Measurements from ENCODE around the gene ADAM12. TPM values are rescaled to one million over a fixed set of nuclear protein-coding genes. Genes with fewer than 3 reads are reported as not detected.

Gene ADAM12
- total and polyA plus RNA-seq, 9 of the 15 experiments (the other 6 are each of a cell fraction or from before 2014, with no cell fraction given) = not detected

DNA sequence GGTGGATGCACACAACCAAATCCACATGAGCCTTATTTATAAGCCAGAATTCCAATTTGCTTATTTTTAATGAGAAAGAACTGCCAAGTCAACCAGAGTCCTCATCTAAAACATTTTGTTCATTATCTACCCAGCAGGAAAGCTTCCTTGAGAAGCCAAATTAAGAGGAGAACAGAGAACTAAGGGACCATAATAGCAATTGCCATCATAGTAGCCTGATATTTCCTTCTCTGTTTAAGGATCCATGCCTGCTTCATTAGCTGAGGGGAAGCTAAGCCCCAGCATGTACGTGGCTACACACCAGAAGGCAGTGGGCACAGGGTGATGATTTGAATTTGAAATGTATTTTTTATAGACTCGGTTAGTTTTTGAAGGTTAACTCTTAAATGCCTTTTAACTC, 46.8 kb downstream of the ADAM12 start (continued):
- TF ChIP-seq NONO (IDR thresholded peaks at IDR 0.05; ENCODE audit: low read depth in 2 of 2, low read length in 1 of 2) (no peak), SPI1 (IDR thresholded peaks at IDR 0.05; ENCODE audit: borderline replicate concordance, low read depth, low read length) (no peak), MYC (IDR thresholded peaks at IDR 0.05; ENCODE audit: low read depth, low read length) (no peak), MYC (CRISPR knock-in tag; IDR thresholded peaks at IDR 0.05; ENCODE audit: borderline replicate concordance, low read depth) (no peak), GTF2E2 (tag; IDR thresholded peaks at IDR 0.05) (no peak), KDM4B (IDR thresholded peaks at IDR 0.05; ENCODE audit: borderline replicate concordance in 2 of 2, low read depth in 1 of 2) (no peak)
- TF ChIP-seq, protein P1, sequence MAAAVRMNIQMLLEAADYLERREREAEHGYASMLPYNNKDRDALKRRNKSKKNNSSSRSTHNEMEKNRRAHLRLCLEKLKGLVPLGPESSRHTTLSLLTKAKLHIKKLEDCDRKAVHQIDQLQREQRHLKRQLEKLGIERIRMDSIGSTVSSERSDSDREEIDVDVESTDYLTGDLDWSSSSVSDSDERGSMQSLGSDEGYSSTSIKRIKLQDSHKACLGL (CRISPR knock-in tag; IDR thresholded peaks at IDR 0.05; ENCODE audit: borderline replicate concordance, poor library complexity, severe bottlenecking) = no peak
- TF ChIP-seq, protein P2, sequence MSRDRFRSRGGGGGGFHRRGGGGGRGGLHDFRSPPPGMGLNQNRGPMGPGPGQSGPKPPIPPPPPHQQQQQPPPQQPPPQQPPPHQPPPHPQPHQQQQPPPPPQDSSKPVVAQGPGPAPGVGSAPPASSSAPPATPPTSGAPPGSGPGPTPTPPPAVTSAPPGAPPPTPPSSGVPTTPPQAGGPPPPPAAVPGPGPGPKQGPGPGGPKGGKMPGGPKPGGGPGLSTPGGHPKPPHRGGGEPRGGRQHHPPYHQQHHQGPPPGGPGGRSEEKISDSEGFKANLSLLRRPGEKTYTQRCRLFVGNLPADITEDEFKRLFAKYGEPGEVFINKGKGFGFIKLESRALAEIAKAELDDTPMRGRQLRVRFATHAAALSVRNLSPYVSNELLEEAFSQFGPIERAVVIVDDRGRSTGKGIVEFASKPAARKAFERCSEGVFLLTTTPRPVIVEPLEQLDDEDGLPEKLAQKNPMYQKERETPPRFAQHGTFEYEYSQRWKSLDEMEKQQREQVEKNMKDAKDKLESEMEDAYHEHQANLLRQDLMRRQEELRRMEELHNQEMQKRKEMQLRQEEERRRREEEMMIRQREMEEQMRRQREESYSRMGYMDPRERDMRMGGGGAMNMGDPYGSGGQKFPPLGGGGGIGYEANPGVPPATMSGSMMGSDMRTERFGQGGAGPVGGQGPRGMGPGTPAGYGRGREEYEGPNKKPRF (IDR thresholded peaks at IDR 0.05; ENCODE audit: low read depth, low read length) = no peak
- TF ChIP-seq, protein P3, sequence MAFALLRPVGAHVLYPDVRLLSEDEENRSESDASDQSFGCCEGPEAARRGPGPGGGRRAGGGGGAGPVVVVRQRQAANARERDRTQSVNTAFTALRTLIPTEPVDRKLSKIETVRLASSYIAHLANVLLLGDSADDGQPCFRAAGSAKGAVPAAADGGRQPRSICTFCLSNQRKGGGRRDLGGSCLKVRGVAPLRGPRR (CRISPR knock-in tag; IDR thresholded peaks at IDR 0.05) = no peak
- TF ChIP-seq, protein P4, sequence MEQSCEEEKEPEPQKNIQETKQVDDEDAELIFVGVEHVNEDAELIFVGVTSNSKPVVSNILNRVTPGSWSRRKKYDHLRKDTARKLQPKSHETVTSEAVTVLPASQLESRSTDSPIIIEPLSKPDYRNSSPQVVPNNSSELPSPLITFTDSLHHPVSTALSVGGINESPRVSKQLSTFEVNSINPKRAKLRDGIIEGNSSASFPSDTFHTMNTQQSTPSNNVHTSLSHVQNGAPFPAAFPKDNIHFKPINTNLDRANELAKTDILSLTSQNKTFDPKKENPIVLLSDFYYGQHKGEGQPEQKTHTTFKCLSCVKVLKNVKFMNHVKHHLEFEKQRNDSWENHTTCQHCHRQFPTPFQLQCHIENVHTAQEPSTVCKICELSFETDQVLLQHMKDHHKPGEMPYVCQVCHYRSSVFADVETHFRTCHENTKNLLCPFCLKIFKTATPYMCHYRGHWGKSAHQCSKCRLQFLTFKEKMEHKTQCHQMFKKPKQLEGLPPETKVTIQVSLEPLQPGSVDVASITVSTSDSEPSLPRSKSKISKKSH (CRISPR knock-in tag; IDR thresholded peaks at IDR 0.05) = no peak

Measured in K562 (cell line).